ENCODE results near the gene SLC9A4. TPM values are rescaled to one million over a fixed set of nuclear protein-coding genes. Genes with fewer than 3 reads are reported as not detected.

Gene SLC9A4
- 0.06 and 0.15 TPM in 2 replicates for polyA plus RNA-seq
- polyA minus RNA-seq: 0.23 and 0.24 TPM in 2 replicates

GRCh38 chr2:102473020-102473419 lies at the start of gene SLC9A4:
Gene SLC9A4, plus strand, starts transcription at chr2:102473226. Its CDS starts 534 bp downstream, at chr2:102473760.
- no peaks in the 10 kb centered on the region for H3F3A ChIP-seq (ENCODE audit: insufficient read depth, low read length, poor library complexity, severe bottlenecking)
- no peak within 1 kb of the TSS for H3K27ac ChIP-seq (ENCODE audit: low read length)
- no peak within 1 kb of the TSS for H3K4me2 ChIP-seq (ENCODE audit: low read length)
- H3K79me2 ChIP-seq (replicated peaks; ENCODE audit: insufficient read depth, low read length): no peaks in the 10 kb centered on the region
- no peaks in the 10 kb centered on the region for H3K36me3 ChIP-seq (ENCODE audit: insufficient read depth, low read length)
- H2AFZ ChIP-seq (ENCODE audit: low read depth, low read length): no peak within 1 kb of the TSS
- H3K9ac ChIP-seq (ENCODE audit: low read length): no peak within 1 kb of the TSS
- no peaks in the 10 kb centered on the region for H4K20me1 ChIP-seq (ENCODE audit: insufficient read depth)
- TF ChIP-seq SMC3 (conservative IDR thresholded peaks at IDR 0.05; ENCODE audit: poor library complexity): peak; percentile 90
- peak; percentile 81 for TF ChIP-seq RAD21 (conservative IDR thresholded peaks at IDR 0.05)
- TF ChIP-seq, protein P1, sequence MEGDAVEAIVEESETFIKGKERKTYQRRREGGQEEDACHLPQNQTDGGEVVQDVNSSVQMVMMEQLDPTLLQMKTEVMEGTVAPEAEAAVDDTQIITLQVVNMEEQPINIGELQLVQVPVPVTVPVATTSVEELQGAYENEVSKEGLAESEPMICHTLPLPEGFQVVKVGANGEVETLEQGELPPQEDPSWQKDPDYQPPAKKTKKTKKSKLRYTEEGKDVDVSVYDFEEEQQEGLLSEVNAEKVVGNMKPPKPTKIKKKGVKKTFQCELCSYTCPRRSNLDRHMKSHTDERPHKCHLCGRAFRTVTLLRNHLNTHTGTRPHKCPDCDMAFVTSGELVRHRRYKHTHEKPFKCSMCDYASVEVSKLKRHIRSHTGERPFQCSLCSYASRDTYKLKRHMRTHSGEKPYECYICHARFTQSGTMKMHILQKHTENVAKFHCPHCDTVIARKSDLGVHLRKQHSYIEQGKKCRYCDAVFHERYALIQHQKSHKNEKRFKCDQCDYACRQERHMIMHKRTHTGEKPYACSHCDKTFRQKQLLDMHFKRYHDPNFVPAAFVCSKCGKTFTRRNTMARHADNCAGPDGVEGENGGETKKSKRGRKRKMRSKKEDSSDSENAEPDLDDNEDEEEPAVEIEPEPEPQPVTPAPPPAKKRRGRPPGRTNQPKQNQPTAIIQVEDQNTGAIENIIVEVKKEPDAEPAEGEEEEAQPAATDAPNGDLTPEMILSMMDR (IDR thresholded peaks at IDR 0.05; ENCODE audit: poor library complexity, severe bottlenecking): peak; percentile 88
- no peak for TF ChIP-seq MXI1 (conservative IDR thresholded peaks at IDR 0.05; ENCODE audit: poor library complexity, severe bottlenecking)
- TF ChIP-seq EZH2 (IDR thresholded peaks at IDR 0.05; ENCODE audit: borderline replicate concordance, insufficient read depth, low read length, poor library complexity, severe bottlenecking): no peak
- H3K9me2 ChIP-seq (ENCODE audit: insufficient read depth, low read length): no peaks in the 10 kb centered on the region
- H3K4me3 ChIP-seq (ENCODE audit: low read length): no peak within 1 kb of the TSS
- no peaks in the 10 kb centered on the region for H3K27me3 ChIP-seq (ENCODE audit: insufficient read depth, low read depth, low read length)
- no peaks in the 10 kb centered on the region for H3K9me3 ChIP-seq (ENCODE audit: low read length)

- no peak for TF ChIP-seq EZH2 (IDR thresholded peaks at IDR 0.05; ENCODE audit: borderline replicate concordance, insufficient read depth, low read length, poor library complexity, severe bottlenecking)
- no peak for TF ChIP-seq RAD21 (conservative IDR thresholded peaks at IDR 0.05)
- no peak for TF ChIP-seq REST (IDR thresholded peaks at IDR 0.05; ENCODE audit: borderline replicate concordance)
- TF ChIP-seq POLR2AphosphoS5 (IDR thresholded peaks at IDR 0.05): no peak
- no peak for TF ChIP-seq TAF1 (IDR thresholded peaks at IDR 0.05; ENCODE audit: low read depth)
- TF ChIP-seq SMC3 (conservative IDR thresholded peaks at IDR 0.05; ENCODE audit: poor library complexity): no peak
- TF ChIP-seq, protein P1 (IDR thresholded peaks at IDR 0.05; ENCODE audit: poor library complexity, severe bottlenecking): no peak
- TF ChIP-seq MXI1 (conservative IDR thresholded peaks at IDR 0.05; ENCODE audit: poor library complexity, severe bottlenecking): no peak
- no peak for TF ChIP-seq EP300 (conservative IDR thresholded peaks at IDR 0.05; ENCODE audit: poor library complexity, severe bottlenecking)
These were observed 49.7 kb upstream of the SLC9A4 start for GRCh38 chr2:102423368-102423767.

More at GRCh38 chr2:102423368-102423767, 49.7 kb upstream of the SLC9A4 start:
- Histone ChIP-seq H3K27ac (ENCODE audit: low read length) (no peak overlapping the region), H3K4me3 (ENCODE audit: low read length) (no peak overlapping the region), H2AFZ (ENCODE audit: low read depth, low read length) (no peak overlapping the region), H4K20me1 (ENCODE audit: insufficient read depth) (no peaks in the 10 kb centered on the region), H3K36me3 (ENCODE audit: insufficient read depth, low read length) (no peaks in the 10 kb centered on the region), H3F3A (ENCODE audit: insufficient read depth, low read length, poor library complexity, severe bottlenecking) (no peaks in the 10 kb centered on the region), H3K9me3 (ENCODE audit: low read length) (no peaks in the 10 kb centered on the region), H3K79me2 (replicated peaks; ENCODE audit: insufficient read depth, low read length) (no peaks in the 10 kb centered on the region), H3K4me2 (ENCODE audit: low read length) (no peak overlapping the region), H3K9me2 (ENCODE audit: insufficient read depth, low read length) (no peaks in the 10 kb centered on the region), H3K9ac (ENCODE audit: low read length) (no peak overlapping the region), H3K27me3 (ENCODE audit: insufficient read depth, low read depth, low read length) (no peaks in the 10 kb centered on the region)
